ENCODE measurements around the gene TENM4. TPM values are rescaled to one million over a fixed set of nuclear protein-coding genes. Genes with fewer than 3 reads are reported as not detected.

The TENM4 gene
- total and polyA plus RNA-seq, 10 of the 15 experiments (the other 5 are each of a cell fraction or from before 2014, with no cell fraction given): 0.03 to 0.12 (median 0.06) TPM; not detected in 7

- RAD21 ChIA-PET (ENCODE audit: unreplicated experiment): no interaction called here
- FAIRE-seq (no peak), DNase-seq (ENCODE audit: low read depth, low spot score) (no peak), ATAC-seq (no peak)
- Histone ChIP-seq H4K20me1 (ENCODE audit: control insufficient read depth, insufficient read depth) (no peaks in the 10 kb centered on the region), H2AFZ (ENCODE audit: control insufficient read depth, low read depth, low read length) (no peak overlapping the region), H3K36me3 (ENCODE audit: control insufficient read depth in 2 of 2, insufficient read depth in 2 of 2, low read length in 1 of 2) (no peaks in the 10 kb centered on the region), H3K4me2 (ENCODE audit: control insufficient read depth, insufficient read depth) (no peak overlapping the region), H3K4me1 (ENCODE audit: control insufficient read depth, insufficient read depth, low read length) (no peaks in the 10 kb centered on the region), H3K9me3 (replicated peaks; ENCODE audit: control insufficient read depth, insufficient read depth, low read length) (no peaks in the 10 kb centered on the region), H3K79me2 (ENCODE audit: control insufficient read depth, insufficient read depth, low read length) (no peaks in the 10 kb centered on the region), H3K27me3 (replicated peaks in 1 of 2; ENCODE audit: control insufficient read depth in 2 of 2, insufficient read depth in 2 of 2, low read length in 1 of 2) (no peaks in the 10 kb centered on the region), H3K9ac (ENCODE audit: control insufficient read depth, insufficient read depth, low read length) (no peak overlapping the region), H3K27ac (ENCODE audit: control insufficient read depth, insufficient read depth) (no peak overlapping the region), H3K4me3 (no peak overlapping the region)
- BruUV-seq (replicated peaks): no TSS peak
- 37% methylated on average over 4 of the region's 4 CpGs for WGBS (ENCODE audit: insufficient coverage, insufficient replicate concordance, low lambda C conversion rate, missing lambda C conversion rate)
- SMC1A ChIA-PET (ENCODE audit: uncharacterized antibody, unreplicated experiment): no interaction called here
- CTCF ChIA-PET: interaction anchor here (0.6 to 1.6 kb wide), 2 partner anchors 29 to 100 kb away, joined by 3 to 4 read pairs; no protein-coding TSS in a partner anchor
- no peak for TF ChIP-seq IKZF1 (conservative IDR thresholded peaks at IDR 0.05)
- TF ChIP-seq RCOR1 (conservative IDR thresholded peaks at IDR 0.05; ENCODE audit: low read depth, low read length): no peak
- no peak for TF ChIP-seq GABPA (IDR thresholded peaks at IDR 0.05; ENCODE audit: low read depth)
- TF ChIP-seq EED (IDR thresholded peaks at IDR 0.05; ENCODE audit: low read depth): no peak
- no peak for TF ChIP-seq POLR2A (IDR thresholded peaks at IDR 0.05; ENCODE audit: low read depth, low read length)
- TF ChIP-seq E2F4 (IDR thresholded peaks at IDR 0.05; ENCODE audit: low read depth, low read length): no peak
- no peak for TF ChIP-seq FOS (IDR thresholded peaks at IDR 0.05; ENCODE audit: borderline replicate concordance, extremely low read depth, insufficient read length)
- TF ChIP-seq ZNF24 (IDR thresholded peaks at IDR 0.05): no peak
- TF ChIP-seq ZBED1 (IDR thresholded peaks at IDR 0.05; ENCODE audit: borderline replicate concordance): no peak
- no peak for TF ChIP-seq NR2C1 (IDR thresholded peaks at IDR 0.05)
- no peak for TF ChIP-seq TAF1 (IDR thresholded peaks at IDR 0.05; ENCODE audit: borderline replicate concordance, low read depth, low read length)
- TF ChIP-seq RBBP5 (conservative IDR thresholded peaks at IDR 0.05): no peak
- TF ChIP-seq ZBTB33 (IDR thresholded peaks at IDR 0.05): no peak
- TF ChIP-seq BACH1 (IDR thresholded peaks at IDR 0.05; ENCODE audit: borderline replicate concordance): no peak
- TF ChIP-seq TCF12 (IDR thresholded peaks at IDR 0.05; ENCODE audit: low read depth, low read length): no peak
- no peak for TF ChIP-seq ESRRA (IDR thresholded peaks at IDR 0.05; ENCODE audit: low read length)
- no peak for TF ChIP-seq TCF7 (IDR thresholded peaks at IDR 0.05; ENCODE audit: borderline replicate concordance)
- no peak for TF ChIP-seq SUPT20H (IDR thresholded peaks at IDR 0.05; ENCODE audit: borderline replicate concordance, control insufficient read depth, low read depth, low read length)
- intact Hi-C loops (cut with micrococcal nuclease; ENCODE audit: unreplicated experiment) (no loop called here), in situ Hi-C loops (cut with MboI) (no loop called here)
- POLR2A ChIA-PET: interaction anchor here (0.5 kb wide), 1 partner anchor 13 kb away, joined by 5 read pairs; no protein-coding TSS in a partner anchor
Observed at GRCh38 chr11:79363256-79363655, 77.6 kb downstream of the TENM4 start.
